Measurements from ENCODE around the gene WWC2. TPM values are rescaled to one million over a fixed set of nuclear protein-coding genes. Genes with fewer than 3 reads are reported as not detected.

WWC2 gene
- total RNA-seq, 1 experiment from 2014 or later, result 39.0 TPM

DNA sequence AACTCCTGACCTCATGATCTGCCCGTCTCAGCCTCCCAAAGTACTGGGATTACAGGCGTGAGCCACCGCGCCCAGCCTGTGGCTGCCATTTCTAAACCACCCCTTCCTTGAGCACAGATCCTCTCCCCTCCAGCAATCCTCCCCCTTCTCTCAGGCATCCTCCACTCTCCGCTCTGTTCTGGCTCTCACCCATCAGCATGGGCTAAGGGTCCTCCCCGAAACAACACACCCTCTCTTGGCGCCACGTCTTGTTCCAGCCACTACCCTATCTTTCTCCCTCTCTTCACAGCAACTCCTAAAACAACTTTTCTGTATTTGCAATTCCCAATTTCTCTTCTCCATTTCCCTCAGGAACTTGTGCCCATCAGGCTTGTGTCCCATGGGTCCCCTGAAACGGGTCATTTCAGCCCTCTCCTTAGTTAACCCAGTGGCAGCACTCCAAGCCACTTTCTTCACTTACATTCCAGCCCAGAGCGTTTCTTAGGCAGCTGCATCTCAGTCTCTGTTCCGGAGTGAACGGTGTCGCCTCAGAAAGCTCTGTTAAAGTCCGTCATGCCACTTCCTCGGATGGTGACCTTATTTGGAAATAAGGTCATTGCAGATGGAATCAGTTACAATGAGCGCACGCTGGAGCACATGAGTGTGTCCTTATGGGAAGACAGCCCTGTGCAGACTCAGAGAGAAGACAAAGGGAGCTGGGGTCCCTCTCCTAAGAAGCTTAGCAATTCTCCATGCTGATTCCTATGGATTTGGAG lies 251.4 kb downstream of the WWC2 start:
- H3K9me3 Mint-ChIP-seq (ENCODE audit: low read depth, unreplicated experiment), result peaks cover 7% of the 10 kb centered on the region
- BruUV-seq (replicated peaks), result no TSS peak
- H3K27me3 Mint-ChIP-seq (ENCODE audit: unreplicated experiment), result no peaks in the 10 kb centered on the region
- no peak for DNase-seq
- H3K36me3 Mint-ChIP-seq (ENCODE audit: insufficient read depth, unreplicated experiment), result no peaks in the 10 kb centered on the region
- peak overlapping the region; percentile 33 for H3K27ac Mint-ChIP-seq (ENCODE audit: unreplicated experiment)
- CTCF ChIA-PET, result no interaction called here
- TF ChIP-seq, protein P1, sequence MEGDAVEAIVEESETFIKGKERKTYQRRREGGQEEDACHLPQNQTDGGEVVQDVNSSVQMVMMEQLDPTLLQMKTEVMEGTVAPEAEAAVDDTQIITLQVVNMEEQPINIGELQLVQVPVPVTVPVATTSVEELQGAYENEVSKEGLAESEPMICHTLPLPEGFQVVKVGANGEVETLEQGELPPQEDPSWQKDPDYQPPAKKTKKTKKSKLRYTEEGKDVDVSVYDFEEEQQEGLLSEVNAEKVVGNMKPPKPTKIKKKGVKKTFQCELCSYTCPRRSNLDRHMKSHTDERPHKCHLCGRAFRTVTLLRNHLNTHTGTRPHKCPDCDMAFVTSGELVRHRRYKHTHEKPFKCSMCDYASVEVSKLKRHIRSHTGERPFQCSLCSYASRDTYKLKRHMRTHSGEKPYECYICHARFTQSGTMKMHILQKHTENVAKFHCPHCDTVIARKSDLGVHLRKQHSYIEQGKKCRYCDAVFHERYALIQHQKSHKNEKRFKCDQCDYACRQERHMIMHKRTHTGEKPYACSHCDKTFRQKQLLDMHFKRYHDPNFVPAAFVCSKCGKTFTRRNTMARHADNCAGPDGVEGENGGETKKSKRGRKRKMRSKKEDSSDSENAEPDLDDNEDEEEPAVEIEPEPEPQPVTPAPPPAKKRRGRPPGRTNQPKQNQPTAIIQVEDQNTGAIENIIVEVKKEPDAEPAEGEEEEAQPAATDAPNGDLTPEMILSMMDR (IDR thresholded peaks at IDR 0.05; ENCODE audit: unreplicated experiment), result no peak
- intact Hi-C loops (cut with micrococcal nuclease; ENCODE audit: unreplicated experiment), result no loop called here
- H3K4me1 Mint-ChIP-seq (ENCODE audit: low read depth, unreplicated experiment), result peaks cover 33% of the 10 kb centered on the region
- H3K4me3 Mint-ChIP-seq (ENCODE audit: low read depth, unreplicated experiment), result no peak overlapping the region

DNA sequence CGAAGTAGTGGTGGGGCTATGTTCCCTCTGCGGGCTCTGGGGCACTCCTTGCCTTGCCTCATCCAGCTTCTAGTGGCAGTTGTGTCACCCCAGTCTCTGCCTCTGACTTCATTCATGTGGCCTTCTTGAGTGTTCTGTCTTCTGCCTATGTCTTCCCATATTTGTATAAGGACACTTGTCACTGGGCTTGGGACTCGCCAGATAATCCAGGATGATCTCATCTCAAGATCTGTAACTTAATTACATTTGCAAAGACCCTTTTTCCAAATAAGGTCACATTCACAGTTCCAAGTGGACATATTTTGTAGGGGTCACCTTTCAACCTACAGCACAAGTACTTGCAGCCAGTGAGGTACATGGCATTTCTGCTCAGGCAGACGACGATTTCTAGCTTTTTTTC lies 253.5 kb downstream of the WWC2 start:
- peaks cover 7% of the 10 kb centered on the region for H3K9me3 Mint-ChIP-seq (ENCODE audit: low read depth, unreplicated experiment)
- TF ChIP-seq, protein P1 (IDR thresholded peaks at IDR 0.05; ENCODE audit: unreplicated experiment), result no peak
- peaks cover 45% of the 10 kb centered on the region for H3K4me1 Mint-ChIP-seq (ENCODE audit: low read depth, unreplicated experiment)
- no peaks in the 10 kb centered on the region for H3K36me3 Mint-ChIP-seq (ENCODE audit: insufficient read depth, unreplicated experiment)
- no peak overlapping the region for H3K4me3 Mint-ChIP-seq (ENCODE audit: low read depth, unreplicated experiment)
- H3K27me3 Mint-ChIP-seq (ENCODE audit: unreplicated experiment), result no peaks in the 10 kb centered on the region
- CTCF ChIA-PET, result no interaction called here
- intact Hi-C loops (cut with micrococcal nuclease; ENCODE audit: unreplicated experiment), result no loop called here
- DNase-seq, result no peak
- no TSS peak for BruUV-seq (replicated peaks)
- no peak overlapping the region for H3K27ac Mint-ChIP-seq (ENCODE audit: unreplicated experiment)

- H3K4me3 Mint-ChIP-seq (ENCODE audit: low read depth, unreplicated experiment), result no peak overlapping the region
- H3K36me3 Mint-ChIP-seq (ENCODE audit: insufficient read depth, unreplicated experiment), result no peaks in the 10 kb centered on the region
- peaks cover 45% of the 10 kb centered on the region for H3K4me1 Mint-ChIP-seq (ENCODE audit: low read depth, unreplicated experiment)
- H3K27me3 Mint-ChIP-seq (ENCODE audit: unreplicated experiment), result no peaks in the 10 kb centered on the region
- TF ChIP-seq, protein P1 (IDR thresholded peaks at IDR 0.05; ENCODE audit: unreplicated experiment), result no peak
- CTCF ChIA-PET, result interaction anchor here (0.5 kb wide), 1 partner anchor 288 kb away, joined by 7 read pairs; no protein-coding TSS in a partner anchor
- intact Hi-C loops (cut with micrococcal nuclease; ENCODE audit: unreplicated experiment), result no loop called here
- no peak overlapping the region for H3K27ac Mint-ChIP-seq (ENCODE audit: unreplicated experiment)
- BruUV-seq (replicated peaks), result no TSS peak
- no peak for DNase-seq
- H3K9me3 Mint-ChIP-seq (ENCODE audit: low read depth, unreplicated experiment), result peaks cover 7% of the 10 kb centered on the region
Observed at GRCh38 chr4:183353557-183353956, 254.5 kb downstream of the WWC2 start.

DNA sequence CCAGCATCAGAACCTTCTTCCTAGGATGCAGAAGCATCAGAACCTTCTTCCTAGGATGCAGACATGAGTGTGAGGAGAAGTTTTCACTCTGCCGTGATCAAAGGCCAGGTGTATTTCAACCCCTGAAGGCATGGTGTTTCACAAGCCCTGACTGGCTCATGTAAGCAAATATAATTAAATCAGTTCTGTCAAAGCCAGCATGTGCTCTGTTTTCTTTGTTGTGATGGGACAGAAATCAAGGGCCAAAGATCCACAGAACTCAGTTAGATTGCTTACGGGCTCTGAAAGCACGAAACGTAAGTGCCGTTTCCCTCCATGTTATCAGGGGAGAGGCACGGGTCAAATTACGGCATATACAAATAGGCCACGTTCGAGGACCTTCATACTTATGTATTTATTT lies 255.2 kb downstream of the WWC2 start:
- intact Hi-C loops (cut with micrococcal nuclease; ENCODE audit: unreplicated experiment), result loop anchor here (2.0 kb wide), 1 partner anchor 49 kb away; no protein-coding TSS in a partner anchor
- DNase-seq, result no peak
- H3K27me3 Mint-ChIP-seq (ENCODE audit: unreplicated experiment), result no peaks in the 10 kb centered on the region
- H3K36me3 Mint-ChIP-seq (ENCODE audit: insufficient read depth, unreplicated experiment), result no peaks in the 10 kb centered on the region
- TF ChIP-seq, protein P1 (IDR thresholded peaks at IDR 0.05; ENCODE audit: unreplicated experiment), result no peak
- H3K4me1 Mint-ChIP-seq (ENCODE audit: low read depth, unreplicated experiment), result peaks cover 45% of the 10 kb centered on the region
- H3K9me3 Mint-ChIP-seq (ENCODE audit: low read depth, unreplicated experiment), result peaks cover 7% of the 10 kb centered on the region
- no TSS peak for BruUV-seq (replicated peaks)
- no peak overlapping the region for H3K4me3 Mint-ChIP-seq (ENCODE audit: low read depth, unreplicated experiment)
- CTCF ChIA-PET, result interaction anchor here (0.5 kb wide), 1 partner anchor 288 kb away, joined by 7 read pairs; no protein-coding TSS in a partner anchor
- H3K27ac Mint-ChIP-seq (ENCODE audit: unreplicated experiment), result no peak overlapping the region
